Measurements from ENCODE around the gene APOL1. TPM values are rescaled to one million over a fixed set of nuclear protein-coding genes. Genes with fewer than 3 reads are reported as not detected.

Gene APOL1
- total RNA-seq, 1 donor from 2014 or later: 2.5 TPM

DNA sequence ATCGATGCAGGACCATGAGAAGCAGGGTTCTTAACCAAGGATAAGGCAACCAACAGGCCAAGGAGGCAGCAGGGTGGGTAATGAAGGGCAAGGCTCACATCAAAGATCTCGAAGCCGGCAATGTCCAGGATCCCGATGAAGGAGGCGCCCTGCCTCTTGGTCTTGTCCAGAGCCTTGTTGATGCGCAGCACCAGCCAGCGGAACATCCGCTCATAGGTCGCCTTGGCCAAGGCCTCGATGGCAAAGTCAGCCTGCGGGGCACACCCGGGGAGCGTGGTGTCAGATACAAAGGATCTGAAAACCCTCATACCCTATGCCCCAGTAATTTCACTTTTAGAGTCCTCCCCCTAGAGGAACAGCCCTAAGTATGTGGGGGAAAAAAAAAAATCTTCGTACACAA, 63.5 kb downstream of the APOL1 start:
- DNase-seq (ENCODE audit: low spot score): no peak
- Mint-ChIP-seq H3K27me3 (ENCODE audit: unreplicated experiment) (peaks cover 14% of the 10 kb centered on the region), H3K4me3 (ENCODE audit: unreplicated experiment) (peak overlapping the region; percentile 47), H3K27ac (ENCODE audit: unreplicated experiment) (peak overlapping the region; percentile 89), H3K4me1 (ENCODE audit: unreplicated experiment) (peaks cover 15% of the 10 kb centered on the region), H3K36me3 (ENCODE audit: low read depth, unreplicated experiment) (peaks cover 55% of the 10 kb centered on the region), H3K9me3 (ENCODE audit: unreplicated experiment) (no peaks in the 10 kb centered on the region)
- TF ChIP-seq, protein P1, sequence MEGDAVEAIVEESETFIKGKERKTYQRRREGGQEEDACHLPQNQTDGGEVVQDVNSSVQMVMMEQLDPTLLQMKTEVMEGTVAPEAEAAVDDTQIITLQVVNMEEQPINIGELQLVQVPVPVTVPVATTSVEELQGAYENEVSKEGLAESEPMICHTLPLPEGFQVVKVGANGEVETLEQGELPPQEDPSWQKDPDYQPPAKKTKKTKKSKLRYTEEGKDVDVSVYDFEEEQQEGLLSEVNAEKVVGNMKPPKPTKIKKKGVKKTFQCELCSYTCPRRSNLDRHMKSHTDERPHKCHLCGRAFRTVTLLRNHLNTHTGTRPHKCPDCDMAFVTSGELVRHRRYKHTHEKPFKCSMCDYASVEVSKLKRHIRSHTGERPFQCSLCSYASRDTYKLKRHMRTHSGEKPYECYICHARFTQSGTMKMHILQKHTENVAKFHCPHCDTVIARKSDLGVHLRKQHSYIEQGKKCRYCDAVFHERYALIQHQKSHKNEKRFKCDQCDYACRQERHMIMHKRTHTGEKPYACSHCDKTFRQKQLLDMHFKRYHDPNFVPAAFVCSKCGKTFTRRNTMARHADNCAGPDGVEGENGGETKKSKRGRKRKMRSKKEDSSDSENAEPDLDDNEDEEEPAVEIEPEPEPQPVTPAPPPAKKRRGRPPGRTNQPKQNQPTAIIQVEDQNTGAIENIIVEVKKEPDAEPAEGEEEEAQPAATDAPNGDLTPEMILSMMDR (IDR thresholded peaks at IDR 0.05; ENCODE audit: unreplicated experiment): no peak

Small RNA genes lying within 50 kb of the gene (microRNA-seq; reads per million reads assigned to microRNA genes)
- 4.4 reads per million, percentile 46 among the genes with 10 or more reads in this experiment for gene MIR6819 (ENCODE audit: unreplicated experiment)

Other genes with a start within 250 kb of the APOL1 start
- 228 TPM for gene RBFOX2, start 224.3 kb upstream of the APOL1 start, total RNA-seq (ENCODE audit: unreplicated experiment)
- 1.2 TPM for gene APOL3, start 92.4 kb upstream of the APOL1 start, total RNA-seq (ENCODE audit: unreplicated experiment)
- 4.4 TPM for gene APOL4, start 51.3 kb upstream of the APOL1 start, total RNA-seq (ENCODE audit: unreplicated experiment)
- gene APOL2, start 13.6 kb upstream of the APOL1 start, total RNA-seq (ENCODE audit: unreplicated experiment): 55.3 TPM
- 931 TPM for gene MYH9, start 134.8 kb downstream of the APOL1 start, total RNA-seq (ENCODE audit: unreplicated experiment)
- gene TXN2, start 228.5 kb downstream of the APOL1 start, total RNA-seq (ENCODE audit: unreplicated experiment): 67.3 TPM